ENCODE measurements around the gene GUCD1.

GRCh38 chr22:24506802-24507438, 48.0 kb downstream of the GUCD1 start:
- TF ChIP-seq POLR2A (IDR thresholded peaks at IDR 0.05) (no peak), CTCF (IDR thresholded peaks at IDR 0.05 in 4 of 5, conservative IDR thresholded peaks at IDR 0.05 in 1 of 5) (no peak)
